Midbrain (tissue), 1 donor: ENCODE data around the gene SPATA13.

Experiments
- DNase-seq: peaks from one replicate; lab custom pipeline; 2025; lab: John Stamatoyannopoulos, UW

Gene SPATA13

DNA sequence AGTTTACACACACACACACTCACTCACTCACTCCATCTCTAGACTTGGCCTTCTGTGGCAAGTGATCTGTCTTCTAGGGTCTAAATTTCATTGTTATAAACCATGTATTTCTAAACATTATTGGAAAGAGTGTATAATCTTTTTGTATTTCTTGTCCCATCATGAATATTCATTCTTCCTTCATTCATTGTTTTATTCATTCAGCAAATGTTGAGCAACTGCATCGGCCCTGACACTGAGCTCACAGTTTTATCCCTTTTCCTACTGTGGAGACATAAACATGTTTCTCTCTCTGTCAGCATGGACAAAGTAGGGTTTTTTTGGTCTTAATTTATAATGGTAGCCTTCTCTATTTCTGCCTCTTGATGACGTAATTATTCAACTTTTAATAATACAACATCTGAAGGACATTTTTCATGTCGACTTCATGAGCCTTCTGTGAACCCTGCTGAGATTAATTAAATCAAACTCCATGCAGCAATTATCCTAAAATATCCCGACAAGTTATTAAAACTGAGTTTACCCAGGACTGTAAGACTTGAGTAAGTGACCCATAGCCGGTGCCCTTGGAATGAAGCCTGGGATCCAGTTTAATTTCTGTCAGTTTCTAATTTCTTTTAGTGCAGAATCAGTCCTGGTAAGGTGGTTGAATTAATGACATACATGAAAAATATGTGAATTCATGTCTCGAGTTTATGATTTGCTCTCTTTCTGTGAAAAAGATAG lies 7.3 kb downstream of the SPATA13 start:
- DNase-seq: peak; percentile 50

GRCh38 chr13:24168392-24168750 lies 7.9 kb downstream of the SPATA13 start:
- no peak for DNase-seq

- DNase-seq: no peak
Observed at GRCh38 chr13:24168979-24169378, 8.5 kb downstream of the SPATA13 start.

- no peak for DNase-seq
Observed at GRCh38 chr13:24172071-24172470, 11.6 kb downstream of the SPATA13 start.

DNA sequence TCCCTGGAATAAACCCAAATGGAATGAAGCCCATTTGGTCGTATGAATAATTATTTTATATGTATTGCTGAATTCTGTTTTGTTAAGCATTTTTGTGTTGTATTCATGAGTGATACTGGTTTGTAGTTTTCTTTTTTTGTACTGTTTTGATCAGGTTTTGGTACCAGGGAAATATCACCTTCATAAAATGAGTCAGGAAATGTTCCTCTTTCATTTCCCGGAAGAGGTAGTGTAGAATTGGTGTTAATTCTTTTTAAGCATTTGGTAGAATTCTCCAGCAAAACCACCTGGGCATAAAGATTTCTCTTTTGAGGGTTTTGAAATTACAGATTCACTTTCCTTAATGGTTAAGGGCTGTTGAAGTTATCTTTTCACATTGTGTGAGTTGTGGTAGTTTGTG lies 13.3 kb downstream of the SPATA13 start:
- no peak for DNase-seq

DNA sequence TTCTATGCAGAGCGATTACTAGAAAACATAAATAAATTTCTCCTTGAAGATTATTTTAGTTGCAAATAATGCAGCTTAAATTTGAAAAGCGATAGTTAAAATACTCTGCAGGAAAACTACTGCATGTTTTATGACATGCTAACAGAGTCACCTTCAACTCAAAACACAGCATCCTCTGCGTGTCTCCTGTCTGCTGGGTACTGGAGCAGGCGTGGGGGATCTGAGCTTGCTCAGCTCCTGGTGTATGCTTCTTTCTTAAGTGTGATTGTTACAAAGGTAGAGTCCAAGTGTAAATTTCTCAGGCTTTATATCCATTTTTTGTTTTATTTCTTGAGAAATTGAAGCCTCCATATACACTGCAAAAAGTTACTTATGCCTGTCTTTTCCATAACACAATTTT lies 15.3 kb downstream of the SPATA13 start:
- DNase-seq: no peak

GRCh38 chr13:24176351-24177101 lies 16.0 kb downstream of the SPATA13 start:
- peak; percentile 47 for DNase-seq

DNA sequence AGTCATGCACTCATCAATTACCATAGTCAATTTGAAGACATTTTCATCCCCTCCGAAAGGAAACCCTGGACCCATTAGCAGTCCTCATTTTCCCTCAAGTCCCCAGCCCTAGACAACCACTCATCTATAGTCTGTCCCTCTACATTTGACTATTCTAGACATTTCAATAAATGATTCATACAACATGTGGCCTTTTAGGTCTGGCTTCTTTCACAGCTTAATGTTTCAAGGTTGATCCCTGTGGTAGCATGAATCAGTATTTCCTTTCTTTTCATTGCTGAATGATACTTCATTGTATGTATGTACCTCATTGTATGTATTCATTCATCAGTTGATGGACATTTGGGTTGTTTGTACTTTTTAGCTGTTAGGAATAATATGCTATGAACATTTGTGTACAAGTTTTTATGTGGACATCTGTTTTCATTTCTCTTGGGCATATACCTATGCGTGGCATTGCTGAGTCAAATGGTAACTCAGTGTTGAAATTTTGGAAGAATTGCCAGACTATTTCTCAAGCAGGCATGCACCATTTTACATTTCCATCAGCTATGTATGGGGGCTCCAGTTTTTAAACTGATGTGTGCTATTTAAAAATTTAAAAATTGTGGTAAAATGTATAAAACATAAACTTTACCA lies 18.4 kb downstream of the SPATA13 start:
- DNase-seq: no peak

GRCh38 chr13:24179486-24179850 lies 18.9 kb downstream of the SPATA13 start:
- no peak for DNase-seq

DNA sequence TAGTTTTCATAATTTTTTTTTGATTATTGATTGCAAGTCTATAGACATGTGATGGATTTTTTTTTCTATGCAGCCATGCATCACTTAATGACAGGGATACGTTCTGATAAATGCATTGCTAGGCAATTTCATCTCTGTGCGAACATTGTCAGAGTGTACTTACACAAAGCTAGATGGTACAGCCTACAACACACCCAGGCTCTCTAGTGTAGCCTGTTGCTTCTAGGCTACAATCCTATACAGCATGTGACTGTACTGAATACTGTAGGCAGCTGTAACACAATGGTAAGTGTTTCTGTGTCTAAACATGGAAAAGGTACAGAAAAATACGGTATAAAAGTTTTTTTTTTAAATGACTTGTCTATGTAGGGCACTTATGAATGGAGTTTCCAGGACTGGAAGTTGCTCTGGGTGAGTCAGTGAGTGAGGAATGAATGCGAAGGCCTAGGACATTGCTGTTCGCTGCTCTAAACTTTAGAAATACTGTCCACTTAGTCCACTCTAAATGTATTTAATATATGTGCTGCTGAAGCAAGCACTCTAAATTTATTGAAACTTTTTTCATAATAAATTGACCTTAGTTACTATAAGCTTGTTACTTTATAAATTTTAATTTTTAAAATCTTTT lies 20.3 kb downstream of the SPATA13 start:
- DNase-seq: no peak

- no peak for DNase-seq
Observed at GRCh38 chr13:24181991-24182702, 21.6 kb downstream of the SPATA13 start.

- DNase-seq: no peak
Observed at GRCh38 chr13:24182703-24183081, 22.2 kb downstream of the SPATA13 start.

- DNase-seq: no peak
Observed at GRCh38 chr13:24183741-24184182, 23.2 kb downstream of the SPATA13 start.

DNA sequence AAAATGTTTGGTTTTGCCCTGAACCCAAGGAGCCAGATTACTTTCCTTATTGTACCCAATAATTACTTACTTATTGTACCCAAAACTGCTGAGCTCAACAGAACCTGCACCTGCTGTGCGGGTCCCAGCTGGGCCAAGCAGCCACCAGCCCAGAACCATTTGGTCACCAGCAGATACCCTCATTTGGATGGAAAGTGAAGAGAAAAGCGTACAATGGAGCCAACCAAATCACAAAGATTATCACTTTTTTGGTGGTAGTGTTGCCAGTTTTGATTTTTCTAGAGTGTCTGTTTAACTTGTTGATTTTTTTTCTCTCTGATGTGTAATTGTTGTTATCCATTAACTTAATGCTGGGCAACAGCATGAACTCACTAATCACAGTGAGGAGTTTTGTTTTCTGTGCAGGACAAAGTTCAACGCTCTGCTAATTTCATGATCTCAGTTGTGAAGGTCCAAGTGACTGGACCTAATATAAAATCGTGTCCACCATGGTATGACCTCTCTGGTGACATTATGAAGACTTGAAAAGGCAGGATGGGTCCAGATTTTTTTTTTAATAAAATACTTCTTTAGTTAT lies 23.8 kb downstream of the SPATA13 start:
- DNase-seq: no peak

GRCh38 chr13:24184882-24185281 lies 24.4 kb downstream of the SPATA13 start:
- DNase-seq: no peak

GRCh38 chr13:24185591-24186232 lies 25.2 kb downstream of the SPATA13 start:
- DNase-seq: no peak

DNA sequence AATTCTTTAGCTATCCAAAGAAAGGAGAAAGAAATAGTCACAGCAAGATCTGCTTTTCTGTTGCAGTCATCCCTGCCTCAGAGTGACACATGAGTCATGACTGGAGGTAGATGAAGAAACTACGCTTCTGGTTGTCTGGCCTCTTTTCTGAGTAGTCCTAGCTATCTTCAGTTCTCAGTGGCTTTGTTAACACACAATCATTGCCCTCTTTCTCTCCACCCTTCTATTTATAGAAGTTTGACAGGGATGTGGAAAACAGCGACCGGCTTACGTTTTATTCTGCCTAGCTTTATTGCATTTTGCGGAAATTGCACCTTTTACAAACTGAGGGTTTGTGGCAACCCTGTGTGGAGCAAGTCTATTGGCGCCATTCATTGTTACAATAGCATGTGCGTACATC lies 26.7 kb downstream of the SPATA13 start:
- DNase-seq: no peak

DNA sequence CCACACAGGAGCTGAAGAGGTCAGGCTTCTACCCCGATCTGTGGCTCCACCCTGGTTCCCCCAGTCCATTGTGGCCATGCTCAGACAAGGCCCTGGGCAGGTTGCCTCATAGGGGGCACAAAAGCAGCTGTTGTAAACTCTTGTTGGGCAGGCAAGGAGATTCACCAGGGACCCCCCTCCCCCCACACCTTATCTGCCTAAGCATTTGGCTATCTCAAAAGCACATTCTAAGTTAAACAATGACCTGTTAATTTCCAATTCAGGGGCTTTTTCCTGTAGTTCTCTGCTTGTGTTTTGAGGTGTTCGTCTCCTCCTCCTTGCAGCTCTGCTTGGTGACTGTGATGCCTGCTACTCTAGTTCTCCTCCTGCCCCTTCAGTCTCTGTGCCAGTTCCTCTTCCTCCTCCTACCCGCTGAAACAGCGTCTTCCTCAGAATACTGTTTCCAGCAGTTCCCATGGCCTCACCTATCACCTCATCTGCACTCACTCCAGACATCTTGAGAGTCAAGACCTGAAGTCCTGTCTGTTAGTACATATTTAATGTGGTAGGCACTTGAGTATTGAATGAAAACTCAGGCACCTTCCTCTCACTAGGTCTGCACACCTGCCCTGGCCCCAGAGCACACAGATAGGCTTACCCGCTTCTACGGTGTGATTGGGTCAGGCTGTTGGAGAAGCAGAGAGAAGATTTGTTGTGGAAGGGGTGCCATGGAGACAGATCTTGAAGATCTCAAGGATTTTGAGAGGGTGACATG lies 31.7 kb downstream of the SPATA13 start:
- DNase-seq: no peak

GRCh38 chr13:24192811-24193162 lies 32.3 kb downstream of the SPATA13 start:
- DNase-seq: no peak

DNA sequence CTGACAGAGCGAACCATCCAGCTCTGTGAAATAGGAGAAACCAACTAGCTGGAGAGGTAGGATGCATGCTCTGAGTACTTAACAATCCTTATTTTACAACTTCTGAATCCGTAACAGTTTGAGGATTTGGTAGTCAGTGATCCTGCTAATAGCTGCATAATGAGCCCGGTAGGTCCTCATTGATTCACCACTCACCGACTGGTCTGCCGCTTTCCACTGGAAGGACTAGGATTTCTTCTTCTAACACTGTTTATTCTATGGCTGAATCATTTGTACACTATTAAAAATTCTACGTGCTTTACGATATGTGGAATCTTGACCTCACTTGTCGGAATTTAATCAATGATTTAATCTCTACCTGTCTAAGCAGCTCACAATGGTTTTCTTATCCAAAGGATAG lies 33.9 kb downstream of the SPATA13 start:
- DNase-seq: no peak

DNA sequence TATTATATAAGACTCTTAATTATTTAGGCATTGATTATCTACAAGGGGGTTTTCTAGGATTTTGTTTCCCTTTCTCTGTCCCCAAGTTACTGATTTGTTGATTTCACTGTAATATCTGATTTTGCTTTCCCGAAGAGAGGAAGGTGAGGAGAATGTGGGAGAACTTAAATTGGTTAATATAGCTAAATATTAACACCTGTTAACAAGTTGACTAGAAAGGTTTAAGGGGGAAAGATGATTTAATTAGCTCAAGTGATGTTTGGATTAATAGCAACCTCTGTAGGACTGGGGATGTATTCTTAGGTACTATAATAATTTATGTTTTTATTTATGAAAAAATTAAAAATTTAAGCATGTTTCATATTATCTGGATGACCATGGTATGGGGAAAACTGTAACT lies 35.1 kb downstream of the SPATA13 start:
- no peak for DNase-seq
